ENCODE data around the gene PPP1R14D. TPM values are rescaled to one million over a fixed set of nuclear protein-coding genes. Genes with fewer than 3 reads are reported as not detected.

Gene PPP1R14D
- total and polyA plus RNA-seq, 2 of the 8 experiments (the other 6 are each of a cell fraction or from before 2014, with no cell fraction given) = not detected

DNA sequence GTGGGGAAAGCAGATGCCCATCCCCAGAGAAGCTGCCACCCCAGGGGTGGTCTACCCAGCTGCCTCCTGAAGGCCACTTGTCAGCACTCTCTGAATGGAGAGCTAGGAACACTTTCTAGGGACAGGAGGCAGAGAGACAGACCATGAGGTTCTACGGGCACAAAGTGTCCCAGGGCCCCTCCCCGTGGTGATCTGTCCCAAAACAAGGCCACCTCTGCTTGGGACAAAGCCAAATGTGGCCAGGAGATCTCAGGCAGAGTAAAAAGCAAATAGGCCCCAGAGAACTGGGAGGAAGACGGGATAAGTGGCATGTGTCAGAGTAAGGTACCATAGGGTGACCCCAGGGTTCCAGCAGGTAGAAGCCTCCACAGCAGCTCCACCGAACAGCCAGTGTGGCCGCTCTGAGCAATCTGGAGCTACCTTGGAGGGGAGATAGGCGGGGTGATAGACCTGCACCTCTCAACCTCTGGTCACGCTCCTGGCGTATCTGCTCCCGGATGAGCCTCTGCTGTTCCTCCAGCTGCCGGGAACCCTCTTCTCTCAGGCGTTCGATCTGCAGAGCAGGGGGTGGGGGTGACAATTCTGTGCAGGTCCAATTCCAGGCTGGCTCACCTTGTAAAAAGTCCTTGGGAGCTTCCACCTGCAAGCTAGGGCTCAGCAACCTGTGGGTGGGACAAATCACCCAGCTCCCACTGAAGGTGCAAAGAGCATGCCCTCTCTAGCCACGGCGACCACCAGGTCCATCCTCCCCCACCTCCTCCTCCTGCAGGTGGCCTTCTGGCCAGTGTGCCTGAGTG lies 52.6 kb downstream of the PPP1R14D start:
- H3K4me3 ChIP-seq (ENCODE audit: extremely low read depth in 1 of 4, insufficient read depth in 2 of 4, low read depth in 3 of 4, low read length in 4 of 4) = no peak overlapping the region
- H2BK120ac ChIP-seq (replicated peaks; ENCODE audit: low read depth, low read length) = no peak overlapping the region
- no peak overlapping the region for H2BK20ac ChIP-seq (ENCODE audit: low read length)
- no peak overlapping the region for H3K18ac ChIP-seq (ENCODE audit: extremely low read depth, low read length)
- no peak overlapping the region for H4K8ac ChIP-seq (ENCODE audit: extremely low read depth, insufficient read depth, low read length)
- no peak overlapping the region for H3K27ac ChIP-seq (ENCODE audit: low read depth, low read length)
- no peak overlapping the region for H4K91ac ChIP-seq (replicated peaks; ENCODE audit: insufficient read length, low read length)
- no peak overlapping the region for H2BK5ac ChIP-seq (ENCODE audit: low read depth, low read length)
- TF ChIP-seq, protein P1, sequence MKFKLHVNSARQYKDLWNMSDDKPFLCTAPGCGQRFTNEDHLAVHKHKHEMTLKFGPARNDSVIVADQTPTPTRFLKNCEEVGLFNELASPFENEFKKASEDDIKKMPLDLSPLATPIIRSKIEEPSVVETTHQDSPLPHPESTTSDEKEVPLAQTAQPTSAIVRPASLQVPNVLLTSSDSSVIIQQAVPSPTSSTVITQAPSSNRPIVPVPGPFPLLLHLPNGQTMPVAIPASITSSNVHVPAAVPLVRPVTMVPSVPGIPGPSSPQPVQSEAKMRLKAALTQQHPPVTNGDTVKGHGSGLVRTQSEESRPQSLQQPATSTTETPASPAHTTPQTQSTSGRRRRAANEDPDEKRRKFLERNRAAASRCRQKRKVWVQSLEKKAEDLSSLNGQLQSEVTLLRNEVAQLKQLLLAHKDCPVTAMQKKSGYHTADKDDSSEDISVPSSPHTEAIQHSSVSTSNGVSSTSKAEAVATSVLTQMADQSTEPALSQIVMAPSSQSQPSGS (IDR thresholded peaks at IDR 0.05; ENCODE audit: low read length) = no peak
- TF ChIP-seq POLR2AphosphoS5 (IDR thresholded peaks at IDR 0.05; ENCODE audit: low read depth, low read length) (no peak), SP2 (IDR thresholded peaks at IDR 0.05; ENCODE audit: low read length) (no peak)
- no peak overlapping the region for H3K4ac ChIP-seq (replicated peaks; ENCODE audit: insufficient read length, low read depth, low read length)
- H3K56ac ChIP-seq (replicated peaks; ENCODE audit: insufficient read length, low read depth, low read length) = no peak overlapping the region
- H3K4me2 ChIP-seq (ENCODE audit: insufficient read depth in 1 of 2, low read depth in 2 of 2, low read length in 2 of 2) = no peak overlapping the region
- H3K14ac ChIP-seq (ENCODE audit: insufficient read length) = no peak overlapping the region
- ChIA-PET CTCF (ENCODE audit: partially characterized antibody) (interaction anchor here (0.7 to 1.7 kb wide), 10 partner anchors 8 to 141 kb away, joined by 3 to 10 read pairs (median 4); no protein-coding TSS in a partner anchor), POLR2A (ENCODE audit: partially characterized antibody) (interaction anchor here (0.7 to 1.6 kb wide), 2 partner anchors 10 to 12 kb away, joined by 3 to 4 read pairs; no protein-coding TSS in a partner anchor)
- WGBS, 2 experiments (ENCODE audit: extremely low coverage in 1 of 2, insufficient coverage in 1 of 2, insufficient read length in 1 of 2, insufficient replicate concordance in 2 of 2, low coverage in 1 of 2, low lambda C conversion rate in 2 of 2, missing lambda C conversion rate in 1 of 2) = 85% methylated on average over 14 of the region's 14 CpGs; no CpG with 5 or more reads in 1 of the 2 experiments
- no peaks in the 10 kb centered on the region for H3K23me2 ChIP-seq (ENCODE audit: low read depth, low read length)
- no peak for DNase-seq (ENCODE audit: low read depth in 1 of 2, low spot score in 2 of 2)
- H4K20me1 ChIP-seq (replicated peaks in 1 of 2; ENCODE audit: control insufficient read depth in 1 of 2, insufficient read depth in 2 of 2, low read length in 2 of 2) = peaks cover 0 to 3% of the 10 kb centered on the region in 2 experiments
- H3K36me3 ChIP-seq (ENCODE audit: control insufficient read depth in 2 of 4, insufficient read depth in 4 of 4, low read length in 3 of 4) = peaks cover 0 to 20% (median 6%) of the 10 kb centered on the region in 4 experiments; a peak in 4 of 8 replicates
- no peak overlapping the region for H2AK5ac ChIP-seq (ENCODE audit: low read depth, low read length)
- no peak overlapping the region for H2BK15ac ChIP-seq (ENCODE audit: low read length)
- no peaks in the 10 kb centered on the region for H3K27me3 ChIP-seq (replicated peaks in 1 of 4; ENCODE audit: control insufficient read depth in 3 of 4, extremely low read depth in 1 of 4, insufficient read depth in 3 of 4, low read length in 3 of 4)
- no peaks in the 10 kb centered on the region for H3K9me3 ChIP-seq (ENCODE audit: insufficient read depth in 2 of 2, low read depth in 1 of 2, low read length in 1 of 2)
- no peak overlapping the region for H4K5ac ChIP-seq (ENCODE audit: insufficient read length, low read depth, low read length)
- no peaks in the 10 kb centered on the region for H3K79me2 ChIP-seq (ENCODE audit: control insufficient read depth in 1 of 2, insufficient read depth in 2 of 2, low read length in 2 of 2)
- H2AFZ ChIP-seq (ENCODE audit: low read length) = no peak overlapping the region
- FAIRE-seq = no peak
- H3K79me1 ChIP-seq (ENCODE audit: low read depth, low read length) = no peaks in the 10 kb centered on the region
- H3K4me1 ChIP-seq (replicated peaks in 1 of 4; ENCODE audit: control insufficient read depth in 3 of 4, insufficient read depth in 4 of 4, low read length in 3 of 4) = no peaks in the 10 kb centered on the region
- no peak overlapping the region for H3K9ac ChIP-seq (replicated peaks in 1 of 4; ENCODE audit: extremely low read depth in 1 of 4, low read depth in 3 of 4, low read length in 3 of 4)
- no peak overlapping the region for H2BK12ac ChIP-seq (ENCODE audit: low read depth, low read length)
- no peak overlapping the region for H3K23ac ChIP-seq (ENCODE audit: insufficient read length)
